PC-3 (cell line): ENCODE measurements around the gene EGF. TPM values are rescaled to one million over a fixed set of nuclear protein-coding genes. Genes with fewer than 3 reads are reported as not detected.

Experiments
- ATAC-seq: fragments of 200-7000 bp; cut with Tn5 transposase; 2 replicates; pipeline ENCODE4 v1.9.1; 2020; ENCODE audit warnings: mild to moderate bottlenecking, moderate library complexity
- BruUV-seq: library from RNA; stranded (reverse); fragments of 400-500 nt; replicated peaks from 2 replicates; lab custom pipeline; 2021; lab: Mats Ljungman, UMichigan
- CTCF ChIA-PET: fragments of 300-600 bp; sonication (Branson Sonifier 250); formaldehyde crosslinking; loops from one replicate; lab custom pipeline; 2022; ENCODE audit warnings: antibody characterized with exemption; lab: Charles Lee
- POLR2A ChIA-PET: fragments of 300-600 bp; sonication (Branson Sonifier 250); formaldehyde crosslinking; loops from one replicate; lab custom pipeline; 2022; ENCODE audit warnings: antibody characterized with exemption; ENCODE audit not compliant: unreplicated experiment; lab: Charles Lee
- DNase-seq: peaks from one replicate; pipeline ENCODE4 v3.0.0-alpha.2; 2015
- H2AFZ ChIP-seq: fragments of 300-600 bp; sonication (generic); 2 replicates; pipeline ENCODE4 v1.6.0; 2016; ENCODE audit warnings: antibody characterized with exemption, low read length
- H3F3A ChIP-seq: fragments of 300-600 bp; sonication (generic); one replicate; pipeline ENCODE4 v1.6.0; 2017; ENCODE audit warnings: antibody characterized with exemption, low read length, control low read depth, mild to moderate bottlenecking; ENCODE audit not compliant: unreplicated experiment
- H3K27ac ChIP-seq: fragments of 300-600 bp; sonication (generic); 2 replicates; pipeline ENCODE4 v1.5.1; 2016; ENCODE audit warnings: mild to moderate bottlenecking, low read length
- H3K27me3 ChIP-seq: fragments of 300-600 bp; sonication (generic); 2 replicates; pipeline ENCODE4 v1.6.1; 2016; ENCODE audit warnings: low read length, mixed read lengths
- H3K36me3 ChIP-seq: fragments of 300-600 bp; sonication (generic); 2 replicates; pipeline ENCODE4 v1.6.1; 2016; ENCODE audit warnings: low read depth, mixed run types, low read length, mixed read lengths
- H3K4me1 ChIP-seq: fragments of 300-600 bp; sonication (generic); 2 replicates; pipeline ENCODE4 v1.5.1; 2016; ENCODE audit warnings: low read length; ENCODE audit not compliant: insufficient read depth
- H3K4me2 ChIP-seq: fragments of 300-600 bp; sonication (generic); 2 replicates; pipeline ENCODE4 v1.6.0; 2016; ENCODE audit warnings: low read length
- H3K4me3 ChIP-seq: fragments of 300-600 bp; sonication (generic); 2 replicates; pipeline ENCODE4 v1.5.1; 2016; ENCODE audit warnings: mild to moderate bottlenecking, low read length, mixed read lengths
- H3K79me2 ChIP-seq: fragments of 300-600 bp; sonication (generic); 2 replicates; pipeline ENCODE4 v1.6.1; 2017; ENCODE audit warnings: low read length, mixed read lengths
- H3K9ac ChIP-seq: fragments of 300-600 bp; sonication (generic); 2 replicates; pipeline ENCODE4 v1.6.0; 2016; ENCODE audit warnings: mild to moderate bottlenecking, low read length
- H3K9me2 ChIP-seq: fragments of 300-600 bp; sonication (generic); replicated peaks from 2 replicates; pipeline ENCODE4 v1.6.1; 2016; ENCODE audit warnings: mixed run types, low read length, mixed read lengths
- H3K9me3 ChIP-seq: fragments of 300-600 bp; sonication (generic); 2 replicates; pipeline ENCODE4 v1.6.1; 2016; ENCODE audit warnings: low read length, mixed read lengths
- H4K20me1 ChIP-seq: fragments of 300-600 bp; sonication (generic); 2 replicates; pipeline ENCODE4 v1.6.1; 2016; ENCODE audit warnings: low read length, mixed read lengths
- CTCF ChIP-seq: fragments of 300-600 bp; sonication (generic); conservative IDR thresholded peaks from 2 replicates; pipeline ENCODE4 v1.5.1; 2017; ENCODE audit warnings: antibody characterized with exemption, low read depth, mild to moderate bottlenecking, low read length
- EZH2 ChIP-seq: fragments of 300-600 bp; sonication (generic); IDR thresholded peaks from one replicate; pipeline ENCODE4 v1.6.1; 2017; ENCODE audit warnings: antibody characterized with exemption, mild to moderate bottlenecking, low read length; ENCODE audit not compliant: unreplicated experiment
- EZH2phosphoT487 ChIP-seq: fragments of 300-600 bp; sonication (generic); IDR thresholded peaks from 2 replicates; pipeline ENCODE4 v1.6.1; 2018; ENCODE audit warnings: mild to moderate bottlenecking, antibody characterized with exemption, low read length, borderline replicate concordance
- intact Hi-C: fragments of 100-400 bp; cut with micrococcal nuclease; formaldehyde crosslinking; loops from 2 replicates; pipeline ENCODE4 v1.9.0; 2023
- total RNA-seq: library from RNA; depleted of rRNA; stranded (reverse); fragments of >200 nt; gene quantifications from 2 replicates; pipeline ENCODE4 v1.2.3, GENCODE V29; 2014

EGF gene
- total RNA-seq, 1 experiment from 2014 or later: 6.1 TPM

DNA sequence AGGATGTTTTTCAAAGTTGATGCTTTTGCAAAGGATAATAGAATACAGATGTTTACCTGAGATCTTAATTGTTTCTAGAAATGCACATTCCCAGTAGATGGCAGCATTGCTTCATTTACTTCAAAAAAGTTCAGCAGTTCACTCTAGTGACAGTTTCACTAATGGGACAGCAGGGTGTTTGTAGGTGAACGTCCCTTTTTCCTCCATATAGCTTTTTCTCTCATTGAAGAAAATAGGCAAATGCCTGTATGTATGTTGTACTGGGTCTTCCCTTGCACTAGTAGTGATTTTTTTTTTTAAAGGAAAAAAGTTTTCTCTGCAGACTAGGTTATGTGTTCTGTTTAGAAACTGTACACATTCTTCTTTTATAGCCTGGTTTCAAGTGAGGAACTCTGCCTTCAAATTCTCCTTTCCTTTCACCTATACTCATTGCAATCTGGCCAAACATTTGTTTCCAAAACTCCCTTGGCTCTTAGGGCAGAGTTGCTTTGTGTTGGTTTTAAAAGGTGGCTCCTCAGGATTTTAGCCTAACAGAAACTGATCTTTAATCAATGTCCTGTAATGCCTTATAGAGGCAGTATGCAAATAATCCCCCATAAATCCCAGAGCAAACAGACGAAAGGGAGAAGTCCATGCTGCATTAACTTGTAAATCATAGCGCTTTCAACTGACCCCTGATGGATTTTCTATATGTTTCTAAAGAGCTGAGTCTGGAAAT is 86.3 kb downstream of the EGF start:
- Histone ChIP-seq H3K9me3 (no peaks in the 10 kb centered on the region), H3K36me3 (no peaks in the 10 kb centered on the region), H3K4me3 (no peak overlapping the region), H2AFZ (no peak overlapping the region), H3K27ac (no peak overlapping the region), H3K4me1 (no peaks in the 10 kb centered on the region), H3K4me2 (no peak overlapping the region), H3K9me2 (no peaks in the 10 kb centered on the region), H3F3A (no peaks in the 10 kb centered on the region), H3K9ac (no peak overlapping the region), H4K20me1 (no peaks in the 10 kb centered on the region), H3K27me3 (no peaks in the 10 kb centered on the region), H3K79me2 (no peaks in the 10 kb centered on the region)
- TF ChIP-seq EZH2 (no peak), CTCF (peak; percentile 71), EZH2phosphoT487 (no peak)
- intact Hi-C loops: loop anchor here (1.0 to 5.0 kb wide), 4 partner anchors 510 to 1633 kb away; no protein-coding TSS in a partner anchor
- POLR2A ChIA-PET: no interaction called here
- ATAC-seq: peak; percentile 70
- no TSS peak for BruUV-seq
- CTCF ChIA-PET: interaction anchor here (0.6 kb wide), 4 partner anchors 92 to 665 kb away, joined by 3 to 7 read pairs (median 4); no protein-coding TSS in a partner anchor
- DNase-seq: peak; percentile 75

DNA sequence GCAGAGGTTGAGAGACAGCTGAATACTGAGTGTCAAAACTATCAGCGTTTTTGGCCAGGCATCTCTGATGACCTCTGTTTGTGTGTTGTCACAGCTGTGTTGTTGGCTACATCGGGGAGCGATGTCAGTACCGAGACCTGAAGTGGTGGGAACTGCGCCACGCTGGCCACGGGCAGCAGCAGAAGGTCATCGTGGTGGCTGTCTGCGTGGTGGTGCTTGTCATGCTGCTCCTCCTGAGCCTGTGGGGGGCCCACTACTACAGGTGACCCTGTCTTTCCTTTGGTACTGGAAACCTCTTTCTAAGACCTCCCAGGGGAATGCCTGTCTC is 86.9 kb downstream of the EGF start:
- ATAC-seq: no peak
- CTCF ChIA-PET: no interaction called here
- H4K20me1 ChIP-seq: no peaks in the 10 kb centered on the region

More for the DNA sequence above, 86.9 kb downstream of the EGF start:
- Histone ChIP-seq H2AFZ (no peak overlapping the region), H3K27me3 (no peaks in the 10 kb centered on the region), H3F3A (no peaks in the 10 kb centered on the region), H3K9me2 (no peaks in the 10 kb centered on the region), H3K4me2 (no peak overlapping the region), H3K4me1 (no peaks in the 10 kb centered on the region), H3K9me3 (no peaks in the 10 kb centered on the region), H3K79me2 (no peaks in the 10 kb centered on the region), H3K4me3 (no peak overlapping the region), H3K9ac (no peak overlapping the region), H3K27ac (no peak overlapping the region), H3K36me3 (no peaks in the 10 kb centered on the region)
- TF ChIP-seq EZH2 (no peak), CTCF (no peak), EZH2phosphoT487 (no peak)
- POLR2A ChIA-PET: no interaction called here
- BruUV-seq: no TSS peak
- intact Hi-C loops: loop anchor here (1.0 to 5.0 kb wide), 3 partner anchors 517 to 1633 kb away; no protein-coding TSS in a partner anchor
- no peak for DNase-seq
